HG02623 (cell line): ENCODE results near the gene AKT1.
"Not testable (repeated sequence)": the region's sequence is repeated elsewhere in the genome, so short reads cannot be mapped to it uniquely, and the experiment has no call there.

ENCODE experiments used
- ATAC-seq: cut with Tn5 transposase; IDR thresholded peaks from one replicate; pipeline ENCODE4 v1.9.1; 2021; ENCODE audit warnings: moderate library complexity; ENCODE audit not compliant: unreplicated experiment

The AKT1 gene

GRCh38 chr14:104794993-104795780, at the start of gene AKT1:
Gene AKT1, minus strand, starts transcription at chr14:104795748. Its CDS starts 3,105 bp downstream, at chr14:104792643.
- ATAC-seq = peak; percentile 28

DNA sequence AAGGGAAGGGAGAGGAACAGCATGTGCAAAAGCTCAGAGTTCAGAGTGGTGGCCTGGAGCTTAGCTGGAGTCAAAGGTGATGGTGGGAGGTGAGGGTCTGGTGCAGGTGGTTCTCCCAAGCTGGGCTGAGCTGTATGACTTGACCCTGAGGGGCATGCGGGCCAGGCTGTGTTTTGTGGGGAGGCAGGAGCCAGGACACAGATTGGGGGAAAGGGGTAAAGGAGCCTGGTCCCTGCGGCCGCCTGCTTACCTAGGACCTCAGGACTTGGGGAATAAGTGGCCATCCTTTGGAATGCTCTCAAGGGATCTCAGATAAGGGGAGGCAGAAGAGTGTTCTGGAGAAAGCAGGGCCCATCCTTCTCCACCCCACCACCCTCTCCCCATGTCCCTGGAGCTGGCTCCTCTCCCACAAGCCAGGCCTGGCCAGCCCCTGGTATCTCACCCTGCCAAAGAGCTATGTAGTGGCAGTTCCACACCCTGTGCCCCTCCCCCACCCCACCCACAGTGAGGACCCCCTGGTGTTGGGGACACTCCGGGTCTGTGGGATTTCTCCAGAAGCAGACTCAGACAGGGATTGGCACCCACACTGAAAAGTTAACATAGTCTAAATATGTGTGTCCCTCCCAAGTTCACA, 49.6 kb upstream of the AKT1 start:
- no peak for ATAC-seq

- no peak for ATAC-seq
Measured at GRCh38 chr14:104844306-104845032, 48.9 kb upstream of the AKT1 start.

DNA sequence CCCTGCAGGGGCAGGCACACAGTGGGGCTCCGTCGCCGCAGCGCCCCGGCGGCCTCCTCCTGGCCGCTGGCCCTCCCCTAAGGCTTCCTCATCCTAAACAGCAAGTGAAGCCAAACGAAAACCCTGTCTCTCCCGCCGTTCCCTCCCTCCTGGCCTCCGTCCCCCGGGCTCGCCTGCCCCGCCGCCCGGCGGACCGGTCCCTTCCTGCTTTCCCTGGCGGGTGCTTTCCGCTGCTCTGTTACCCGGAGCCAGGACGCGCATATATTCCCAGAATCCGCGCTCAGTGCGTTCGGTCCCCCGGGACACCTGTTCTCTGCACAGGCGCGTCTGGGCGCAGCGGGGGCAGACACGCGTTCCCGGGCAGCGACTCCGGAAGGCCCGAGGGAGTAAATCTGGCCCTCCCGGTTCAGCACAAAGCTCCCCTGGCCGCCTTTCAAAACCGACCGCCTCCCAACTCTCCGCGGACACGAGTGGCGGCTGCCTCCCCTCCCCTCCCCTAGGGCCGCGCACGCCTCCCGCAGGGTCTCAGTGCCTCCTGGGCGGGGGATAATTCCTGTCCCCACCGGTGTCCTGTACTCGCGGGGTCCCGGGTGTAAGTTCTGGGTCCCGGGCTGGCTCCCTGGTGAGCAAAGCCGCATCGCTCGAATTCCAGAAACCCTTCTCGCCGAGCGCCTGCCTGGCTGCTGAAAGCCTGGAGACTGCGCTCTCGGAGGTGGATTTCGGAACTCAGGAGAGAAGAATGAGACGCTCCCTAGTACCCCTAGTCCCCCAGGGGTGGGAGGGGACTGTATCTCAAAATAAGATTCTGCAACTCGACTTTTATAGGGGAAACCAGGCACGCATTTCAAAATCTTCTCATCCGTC, 48.1 kb upstream of the AKT1 start:
- ATAC-seq = no peak

- ATAC-seq = no peak
Measured at GRCh38 chr14:104843006-104843405, 47.5 kb upstream of the AKT1 start.

DNA sequence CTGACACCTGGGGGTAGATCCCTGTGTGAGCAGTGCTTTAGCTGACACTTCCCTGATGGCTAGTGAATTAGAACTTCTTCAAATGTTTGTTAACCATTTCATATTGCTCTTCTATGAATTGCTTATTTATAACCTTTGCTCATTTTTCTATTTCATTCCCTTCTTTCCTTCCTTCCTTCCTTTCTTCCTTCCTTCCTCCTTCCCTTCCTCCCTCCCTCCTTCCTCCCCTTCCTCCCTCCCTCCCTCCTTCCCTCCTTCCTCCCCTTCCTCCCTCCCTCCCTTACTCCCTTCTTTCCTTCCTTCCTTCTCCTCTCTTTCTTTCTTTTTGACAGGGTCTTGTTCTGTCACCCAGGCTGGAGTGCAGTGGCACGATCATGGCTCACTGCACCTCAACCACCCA, 46.2 kb upstream of the AKT1 start:
- ATAC-seq = no peak

- ATAC-seq = not testable (repeated sequence)
Measured at GRCh38 chr14:104836171-104836935, 40.8 kb upstream of the AKT1 start.

DNA sequence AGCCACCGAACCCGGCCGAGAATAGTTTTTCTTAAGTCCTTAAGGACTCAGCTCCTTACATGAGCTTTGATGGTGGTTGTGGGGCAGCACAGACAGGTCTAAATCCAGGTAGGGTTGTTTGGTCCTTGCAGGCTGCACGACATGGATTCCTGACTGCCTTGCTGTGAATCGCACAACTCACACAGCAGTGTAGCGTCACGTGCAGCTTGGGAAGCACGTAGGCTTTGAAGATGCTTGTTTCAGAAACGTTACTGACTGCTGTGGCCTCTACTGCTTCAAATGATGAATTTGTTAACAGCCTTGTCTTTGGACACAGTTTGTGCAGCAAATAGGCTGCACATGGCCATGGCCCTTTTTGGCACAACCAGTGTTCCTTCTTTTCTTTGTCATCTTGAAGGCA, 35.2 kb upstream of the AKT1 start:
- ATAC-seq = no peak

- no peak for ATAC-seq
Measured at GRCh38 chr14:104827177-104828055, 31.9 kb upstream of the AKT1 start.

- ATAC-seq = no peak
Measured at GRCh38 chr14:104826861-104827176, 31.3 kb upstream of the AKT1 start.

GRCh38 chr14:104826189-104826860, 30.8 kb upstream of the AKT1 start:
- peak; percentile 65 for ATAC-seq

- no peak for ATAC-seq
Measured at GRCh38 chr14:104824353-104824997, 28.9 kb upstream of the AKT1 start.

DNA sequence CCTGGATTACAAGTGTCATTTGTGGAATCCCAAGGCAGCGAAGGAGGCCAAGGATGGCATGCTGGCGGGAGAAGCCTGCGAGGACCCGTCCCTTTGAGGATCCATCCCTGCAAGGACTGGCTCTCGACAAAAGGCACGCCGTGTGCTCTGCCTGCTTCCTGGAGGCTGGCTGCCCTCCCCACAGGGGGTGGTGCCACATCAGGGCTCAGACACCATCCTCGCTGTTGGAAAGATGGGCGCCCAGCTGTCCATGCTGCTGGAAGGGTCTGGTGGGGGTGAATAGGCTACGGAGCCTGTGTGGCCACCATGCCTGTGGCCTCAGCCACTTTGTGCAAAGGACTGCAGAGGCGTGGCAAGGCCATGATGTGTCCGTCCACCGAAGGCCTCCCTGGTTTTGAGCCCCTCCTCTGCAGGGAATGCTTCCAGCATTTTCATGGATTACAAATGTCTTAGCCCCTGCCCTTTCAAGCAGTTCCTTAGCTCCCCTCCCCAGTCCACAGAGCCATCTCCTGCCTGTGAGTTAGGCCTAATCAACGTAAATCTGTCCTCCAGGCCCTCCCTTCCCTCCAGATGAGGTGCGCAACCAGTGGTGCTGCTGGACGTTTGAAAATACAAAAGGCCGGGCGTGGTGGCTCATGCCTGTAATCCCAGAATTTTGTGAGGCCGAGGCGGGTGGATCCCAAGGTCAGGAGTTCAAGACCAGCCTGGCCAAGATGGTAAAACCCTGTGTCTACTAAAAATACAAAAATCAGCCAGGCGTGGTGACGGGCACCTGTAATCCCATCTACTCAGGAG, 27.5 kb upstream of the AKT1 start:
- no peak for ATAC-seq

DNA sequence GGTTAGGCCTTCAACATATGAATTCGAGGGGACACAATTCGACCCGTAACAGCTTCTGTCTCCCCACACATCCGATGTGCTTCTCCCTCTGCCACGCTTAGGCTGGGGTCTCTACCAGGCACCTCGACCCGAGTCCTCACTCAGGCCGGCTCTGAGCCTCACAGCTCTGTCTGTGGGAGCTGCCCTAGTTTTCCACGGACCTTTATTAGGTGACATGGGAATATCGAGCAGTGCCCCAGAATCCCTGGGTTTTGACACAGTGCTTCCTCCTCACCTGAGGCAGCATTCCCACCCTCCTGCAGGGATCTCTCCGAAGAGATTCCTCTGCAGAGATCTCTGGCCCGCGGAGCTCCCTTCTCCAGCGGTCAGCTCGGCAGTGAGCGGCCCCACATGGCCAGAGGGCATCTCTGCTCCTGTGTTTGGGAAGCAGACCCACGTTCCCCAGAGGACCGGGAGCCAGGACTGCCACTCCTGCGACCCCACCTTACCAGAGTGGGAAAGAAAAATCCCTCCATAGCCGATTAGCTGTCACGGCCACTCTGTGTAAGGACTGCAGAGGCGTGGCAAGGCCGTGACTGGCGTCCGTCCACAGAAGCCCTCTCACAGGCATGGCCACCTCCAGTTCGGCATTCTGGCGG, 26.5 kb upstream of the AKT1 start:
- ATAC-seq = no peak

DNA sequence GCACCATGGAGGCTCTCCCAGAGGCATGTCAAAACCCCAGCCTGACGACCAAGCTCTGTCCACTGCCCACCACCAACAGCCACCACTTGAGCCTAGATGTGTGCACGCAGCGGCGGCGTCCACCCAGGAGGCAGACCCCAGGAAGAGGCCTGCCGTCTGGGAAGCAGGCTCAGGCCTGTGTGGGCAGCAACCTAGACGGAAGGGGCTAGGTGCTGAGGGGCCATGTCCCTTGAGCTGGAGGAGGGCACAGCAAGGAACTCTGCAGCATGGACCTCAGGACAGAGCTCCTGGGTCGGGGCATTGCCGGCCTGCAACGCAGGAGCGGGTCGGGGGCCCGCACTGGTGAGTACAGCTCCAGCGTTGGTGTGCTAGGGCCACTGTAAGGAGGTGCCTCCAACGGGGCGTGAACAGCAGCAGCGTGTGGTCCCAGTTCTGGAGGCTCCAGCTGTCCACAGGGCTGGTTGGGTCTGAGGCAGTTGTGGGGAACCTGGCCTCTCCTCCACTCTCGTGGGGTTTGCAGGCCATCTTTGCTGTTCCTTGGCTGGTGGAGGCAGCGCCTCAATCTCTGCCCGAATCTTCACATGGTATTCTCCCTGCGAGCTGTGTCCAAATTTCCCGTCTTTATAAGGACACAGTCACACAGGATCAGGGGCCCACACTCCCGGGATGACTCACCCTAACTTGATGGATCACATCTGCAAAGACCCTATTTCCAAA, 25.8 kb upstream of the AKT1 start:
- ATAC-seq = no peak

- no peak for ATAC-seq
Measured at GRCh38 chr14:104820669-104821228, 25.2 kb upstream of the AKT1 start.
